ENCODE measurements around the gene KRTAP1-5.
"Not testable (repeated sequence)": the region's sequence is repeated elsewhere in the genome, so short reads cannot be mapped to it uniquely, and the experiment has no call there.

KRTAP1-5 gene

GRCh38 chr17:41026715-41027471 is at the start of gene KRTAP1-5:
Gene KRTAP1-5, minus strand, starts transcription at chr17:41027208. Its CDS starts 53 bp downstream, at chr17:41027155.
- no peak for DNase-seq

- no peak for DNase-seq
Measured at GRCh38 chr17:41076788-41077187, 49.8 kb upstream of the KRTAP1-5 start.

GRCh38 chr17:41073676-41074075 is 46.7 kb upstream of the KRTAP1-5 start:
- no peak for DNase-seq

GRCh38 chr17:41071606-41072360 is 44.8 kb upstream of the KRTAP1-5 start:
- DNase-seq = no peak

- DNase-seq = no peak
Measured at GRCh38 chr17:41069031-41069430, 42.0 kb upstream of the KRTAP1-5 start.

- DNase-seq = no peak
Measured at GRCh38 chr17:41067281-41067680, 40.3 kb upstream of the KRTAP1-5 start.

GRCh38 chr17:41065829-41066624 is 39.0 kb upstream of the KRTAP1-5 start, which contains the start of gene KRTAP2-4:
Gene KRTAP2-4, minus strand, starts transcription at chr17:41065879. Its CDS starts 34 bp downstream, at chr17:41065845.
- DNase-seq = no peak

- DNase-seq = not testable (repeated sequence)
Measured at GRCh38 chr17:41065016-41065689, 38.1 kb upstream of the KRTAP1-5 start.

- DNase-seq = no peak
Measured at GRCh38 chr17:41064301-41064700, 37.3 kb upstream of the KRTAP1-5 start.

- DNase-seq = no peak
Measured at GRCh38 chr17:41063449-41063848, 36.4 kb upstream of the KRTAP1-5 start.

GRCh38 chr17:41061964-41062363 is 35.0 kb upstream of the KRTAP1-5 start:
- no peak for DNase-seq

- DNase-seq = no peak
Measured at GRCh38 chr17:41060052-41060604, 33.1 kb upstream of the KRTAP1-5 start, which contains the start of gene KRTAP2-3. Gene KRTAP2-3, minus strand, starts transcription at chr17:41060114. Its CDS starts 64 bp downstream, at chr17:41060050.

- DNase-seq = not testable (repeated sequence)
Measured at GRCh38 chr17:41059276-41060051, 32.5 kb upstream of the KRTAP1-5 start.

- DNase-seq = no peak
Measured at GRCh38 chr17:41058741-41059140, 31.7 kb upstream of the KRTAP1-5 start.

- no peak for DNase-seq
Measured at GRCh38 chr17:41057547-41057946, 30.5 kb upstream of the KRTAP1-5 start.

GRCh38 chr17:41055130-41055529 is 28.1 kb upstream of the KRTAP1-5 start, which contains the start of gene KRTAP2-2:
Gene KRTAP2-2, minus strand, starts transcription at chr17:41055230. Its CDS starts 19 bp downstream, at chr17:41055211.
- DNase-seq = not testable (repeated sequence)

GRCh38 chr17:41054556-41054955 is 27.5 kb upstream of the KRTAP1-5 start:
- not testable (repeated sequence) for DNase-seq

- DNase-seq = no peak
Measured at GRCh38 chr17:41054025-41054424, 27.0 kb upstream of the KRTAP1-5 start.

- DNase-seq = no peak
Measured at GRCh38 chr17:41052566-41052965, 25.6 kb upstream of the KRTAP1-5 start.

- DNase-seq = no peak
Measured at GRCh38 chr17:41049110-41049509, 22.1 kb upstream of the KRTAP1-5 start.

- DNase-seq = no peak
Measured at GRCh38 chr17:41048441-41048840, 21.4 kb upstream of the KRTAP1-5 start.
